Urinary bladder (tissue), 4 donors: ENCODE measurements around the gene CD300A. TPM values are rescaled to one million over a fixed set of nuclear protein-coding genes. Genes with fewer than 3 reads are reported as not detected.

Experiments used
- DNase-seq: peaks from one replicate; pipeline ENCODE4 v3.0.0-alpha.2; 2015; ENCODE audit errors: extremely low spot score
- H3K27ac ChIP-seq: one replicate; pipeline ENCODE4 v1.5.1; 2013; ENCODE audit warnings: low read depth, mild to moderate bottlenecking, moderate library complexity
- H3K36me3 ChIP-seq: one replicate; pipeline ENCODE4 v1.6.1; 2013; ENCODE audit warnings: mild to moderate bottlenecking, moderate library complexity; ENCODE audit not compliant: insufficient read depth
- H3K4me1 ChIP-seq: one replicate; pipeline ENCODE4 v1.6.1; 2013; ENCODE audit warnings: mild to moderate bottlenecking, moderate library complexity; ENCODE audit not compliant: insufficient read depth
- H3K4me3 ChIP-seq: one replicate; pipeline ENCODE4 v1.5.1; 2013; ENCODE audit warnings: low read depth, low read length
- WGBS: extraction: QIAGEN DNeasy Blood & Tissue Kit; methylation state at CpG from one replicate; pipeline ENCODE4 v1.1.7; 2013; 5-methylcytosine and 5-hydroxymethylcytosine counted together
- polyA plus RNA-seq: library from polyadenylated mRNA; stranded (reverse); fragments of 200-250 nt; gene quantifications from one replicate; pipeline ENCODE4 v1.2.3, GENCODE V29; 2013
- total RNA-seq: library from RNA; depleted of rRNA; stranded (reverse); fragments of >200 nt; gene quantifications from one replicate; pipeline ENCODE4 v1.2.3, GENCODE V29; 2014
- donor health status: healthy with polysubstance abuse.
- donor health status: healthy.

Gene CD300A
- total RNA-seq, result 2.7 TPM
- polyA plus RNA-seq, result 5.2 TPM

- Histone ChIP-seq H3K4me3 (no peak within 1 kb of the TSS), H3K27ac (no peak within 1 kb of the TSS)
- DNase-seq, result no peak
These were observed at the start of gene CD300A for GRCh38 chr17:74466111-74466827. Gene CD300A (plus strand): TSS chr17:74466634. CDS start chr17:74466704, 70 bp downstream.

GRCh38 chr17:74417178-74418045 lies 49.0 kb upstream of the CD300A start:
- no peak overlapping the region for H3K4me3 ChIP-seq
- no peaks in the 10 kb centered on the region for H3K36me3 ChIP-seq
- DNase-seq, result no peak
- 62% methylated on average over 12 of the region's 12 CpGs for WGBS
- no peak overlapping the region for H3K27ac ChIP-seq
- no peaks in the 10 kb centered on the region for H3K4me1 ChIP-seq

More at GRCh38 chr17:74466111-74466827, at the start of gene CD300A:
- no peaks in the 10 kb centered on the region for H3K4me1 ChIP-seq
- no peaks in the 10 kb centered on the region for H3K36me3 ChIP-seq
- 15% methylated on average over 25 of the region's 25 CpGs for WGBS

GRCh38 chr17:74419928-74420411 lies 46.5 kb upstream of the CD300A start:
- no peak overlapping the region for H3K4me3 ChIP-seq
- DNase-seq, result no peak
- no peak overlapping the region for H3K27ac ChIP-seq
- no peaks in the 10 kb centered on the region for H3K4me1 ChIP-seq
- no peaks in the 10 kb centered on the region for H3K36me3 ChIP-seq
- 79% methylated on average over 10 of the region's 10 CpGs for WGBS

GRCh38 chr17:74424117-74424516 lies 42.3 kb upstream of the CD300A start:
- H3K4me3 ChIP-seq, result no peak overlapping the region
- H3K4me1 ChIP-seq, result no peaks in the 10 kb centered on the region
- no peaks in the 10 kb centered on the region for H3K36me3 ChIP-seq
- DNase-seq, result no peak
- no peak overlapping the region for H3K27ac ChIP-seq
- WGBS, result 89% methylated on average over 7 of the region's 7 CpGs

- Histone ChIP-seq H3K4me3 (no peak overlapping the region), H3K36me3 (no peaks in the 10 kb centered on the region), H3K4me1 (no peaks in the 10 kb centered on the region), H3K27ac (no peak overlapping the region)
- 81% methylated on average over 14 of the region's 14 CpGs for WGBS
- no peak for DNase-seq
These were observed 41.8 kb upstream of the CD300A start for GRCh38 chr17:74424657-74425056.

- Histone ChIP-seq H3K4me3 (no peak overlapping the region), H3K4me1 (no peaks in the 10 kb centered on the region), H3K36me3 (no peaks in the 10 kb centered on the region), H3K27ac (peak overlapping the region; percentile 78)
- 77% methylated on average over 9 of the region's 9 CpGs for WGBS
- DNase-seq, result no peak
These were observed 39.8 kb upstream of the CD300A start for GRCh38 chr17:74426551-74427047.

- H3K27ac ChIP-seq, result peak overlapping the region; percentile 78
- H3K4me3 ChIP-seq, result no peak overlapping the region
- 68% methylated on average over 10 of the region's 10 CpGs for WGBS
- H3K36me3 ChIP-seq, result no peaks in the 10 kb centered on the region
- no peak for DNase-seq
- H3K4me1 ChIP-seq, result no peaks in the 10 kb centered on the region
These were observed 39.2 kb upstream of the CD300A start for GRCh38 chr17:74427048-74427762.

GRCh38 chr17:74427763-74428153 lies 38.7 kb upstream of the CD300A start:
- no peak for DNase-seq
- Histone ChIP-seq H3K4me3 (no peak overlapping the region), H3K27ac (peak overlapping the region; percentile 34), H3K36me3 (no peaks in the 10 kb centered on the region), H3K4me1 (no peaks in the 10 kb centered on the region)
- WGBS, result 79% methylated on average over 6 of the region's 6 CpGs

GRCh38 chr17:74429604-74430384 lies 36.6 kb upstream of the CD300A start:
- WGBS, result 78% methylated on average over 19 of the region's 19 CpGs
- Histone ChIP-seq H3K27ac (peak overlapping the region; percentile 98), H3K4me3 (peak overlapping the region; percentile 80), H3K36me3 (no peaks in the 10 kb centered on the region), H3K4me1 (no peaks in the 10 kb centered on the region)
- DNase-seq, result no peak

GRCh38 chr17:74430385-74430705 lies 36.1 kb upstream of the CD300A start:
- no peak for DNase-seq
- no peaks in the 10 kb centered on the region for H3K36me3 ChIP-seq
- WGBS, result 18% methylated on average over 13 of the region's 13 CpGs
- H3K27ac ChIP-seq, result peak overlapping the region; percentile 98
- no peaks in the 10 kb centered on the region for H3K4me1 ChIP-seq
- peak overlapping the region; percentile 80 for H3K4me3 ChIP-seq

GRCh38 chr17:74430706-74431567 lies 35.5 kb upstream of the CD300A start:
- Histone ChIP-seq H3K4me3 (peak overlapping the region; percentile 80), H3K27ac (peak overlapping the region; percentile 98), H3K36me3 (no peaks in the 10 kb centered on the region), H3K4me1 (no peaks in the 10 kb centered on the region)
- under 1% methylated on average over 67 of the region's 67 CpGs for WGBS
- DNase-seq, result peak; percentile 69
